HepG2 (cell line): Measurements from ENCODE around the gene PID1.

Source experiments
- HMG20A ChIP-seq: IDR thresholded peaks from 2 replicates; pipeline ENCODE4 v1.6.1; 2016; ENCODE audit warnings: borderline replicate concordance
- HOXA9 ChIP-seq: sonication (generic); formaldehyde crosslinking; IDR thresholded peaks from 2 replicates; pipeline ENCODE4 v1.8.1; 2022; ENCODE audit warnings: missing genetic modification reagents, mild to moderate bottlenecking, moderate library complexity, borderline replicate concordance
- ISL2 ChIP-seq: sonication (generic); formaldehyde crosslinking; IDR thresholded peaks from 2 replicates; pipeline ENCODE4 v1.5.0; 2020; ENCODE audit warnings: missing genetic modification reagents
- JDP2 ChIP-seq: sonication (generic); formaldehyde crosslinking; IDR thresholded peaks from 2 replicates; pipeline ENCODE4 v1.8.1; 2022; ENCODE audit warnings: missing genetic modification reagents, borderline replicate concordance
- NFE2 ChIP-seq: sonication (generic); formaldehyde crosslinking; IDR thresholded peaks from 2 replicates; pipeline ENCODE4 v1.4.0; 2020; ENCODE audit warnings: missing genetic modification reagents
- NFE2L2 ChIP-seq: fragments of 150-350 bp; IDR thresholded peaks from 2 replicates; pipeline ENCODE4 v1.6.1; 2014; ENCODE audit warnings: low read length
- THAP11 ChIP-seq: IDR thresholded peaks from 2 replicates; pipeline ENCODE4 v1.6.1; 2016; ENCODE audit warnings: missing biosample characterization, missing genetic modification reagents
- ZNF138 ChIP-seq: sonication (generic); formaldehyde crosslinking; IDR thresholded peaks from 2 replicates; pipeline ENCODE4 v1.5.0; 2020; ENCODE audit warnings: mild to moderate bottlenecking, low read depth, missing genetic modification reagents
- ZNF317 ChIP-seq: sonication (generic); formaldehyde crosslinking; IDR thresholded peaks from 2 replicates; pipeline ENCODE4 v1.5.0; 2020; ENCODE audit warnings: mild to moderate bottlenecking, missing genetic modification reagents
- TF ChIP-seq, protein P1 (sequence below): sonication (generic); formaldehyde crosslinking; IDR thresholded peaks from 2 replicates; pipeline ENCODE4 v1.4.0; 2020; ENCODE audit warnings: missing genetic modification reagents
- TF ChIP-seq, protein P2 (sequence below): sonication (generic); formaldehyde crosslinking; IDR thresholded peaks from 2 replicates; pipeline ENCODE4 v1.4.0; 2020; ENCODE audit warnings: missing genetic modification reagents
- TF ChIP-seq, protein P3 (sequence below): sonication (generic); formaldehyde crosslinking; IDR thresholded peaks from 2 replicates; pipeline ENCODE4 v1.4.0; 2020; ENCODE audit warnings: missing genetic modification reagents
- TF ChIP-seq, protein P4 (sequence below): fragments of 450-650 bp; IDR thresholded peaks from 2 replicates; pipeline ENCODE4 v1.6.1; 2017

DNA sequence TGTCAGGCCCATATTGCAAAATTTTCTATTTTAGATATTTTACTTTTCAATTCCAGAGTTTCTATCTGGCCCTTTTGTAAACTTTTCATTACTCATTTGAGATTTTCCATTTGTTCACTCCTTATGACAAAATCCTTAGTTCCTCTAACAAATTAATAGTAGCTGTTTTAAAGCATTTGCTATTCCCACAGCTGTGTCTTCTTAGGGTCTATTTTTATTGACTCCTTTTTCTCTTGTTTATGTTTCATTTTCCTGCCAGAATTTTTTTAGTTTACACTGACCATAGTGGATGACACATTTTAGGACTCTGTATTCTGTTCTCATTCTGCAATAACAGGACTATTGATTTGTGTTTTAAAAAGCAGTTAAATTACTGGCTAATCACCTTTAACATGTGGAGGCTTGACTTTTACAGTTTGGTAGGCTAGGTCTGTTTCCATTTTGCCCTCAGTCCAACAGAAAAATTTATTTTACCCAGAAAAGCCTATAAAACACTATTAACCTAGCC is 30.0 kb downstream of the PID1 start:
- TF ChIP-seq JDP2 (no peak), ZNF317 (CRISPR knock-in tag) (no peak), NFE2L2 (no peak), HOXA9 (CRISPR knock-in tag) (no peak), HMG20A (no peak), ZNF138 (CRISPR knock-in tag) (no peak), THAP11 (CRISPR knock-in tag) (no peak), ISL2 (CRISPR knock-in tag) (no peak), NFE2 (CRISPR knock-in tag) (no peak)
- TF ChIP-seq, protein P1, sequence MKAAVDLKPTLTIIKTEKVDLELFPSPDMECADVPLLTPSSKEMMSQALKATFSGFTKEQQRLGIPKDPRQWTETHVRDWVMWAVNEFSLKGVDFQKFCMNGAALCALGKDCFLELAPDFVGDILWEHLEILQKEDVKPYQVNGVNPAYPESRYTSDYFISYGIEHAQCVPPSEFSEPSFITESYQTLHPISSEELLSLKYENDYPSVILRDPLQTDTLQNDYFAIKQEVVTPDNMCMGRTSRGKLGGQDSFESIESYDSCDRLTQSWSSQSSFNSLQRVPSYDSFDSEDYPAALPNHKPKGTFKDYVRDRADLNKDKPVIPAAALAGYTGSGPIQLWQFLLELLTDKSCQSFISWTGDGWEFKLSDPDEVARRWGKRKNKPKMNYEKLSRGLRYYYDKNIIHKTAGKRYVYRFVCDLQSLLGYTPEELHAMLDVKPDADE (CRISPR knock-in tag): no peak
- TF ChIP-seq, protein P2, sequence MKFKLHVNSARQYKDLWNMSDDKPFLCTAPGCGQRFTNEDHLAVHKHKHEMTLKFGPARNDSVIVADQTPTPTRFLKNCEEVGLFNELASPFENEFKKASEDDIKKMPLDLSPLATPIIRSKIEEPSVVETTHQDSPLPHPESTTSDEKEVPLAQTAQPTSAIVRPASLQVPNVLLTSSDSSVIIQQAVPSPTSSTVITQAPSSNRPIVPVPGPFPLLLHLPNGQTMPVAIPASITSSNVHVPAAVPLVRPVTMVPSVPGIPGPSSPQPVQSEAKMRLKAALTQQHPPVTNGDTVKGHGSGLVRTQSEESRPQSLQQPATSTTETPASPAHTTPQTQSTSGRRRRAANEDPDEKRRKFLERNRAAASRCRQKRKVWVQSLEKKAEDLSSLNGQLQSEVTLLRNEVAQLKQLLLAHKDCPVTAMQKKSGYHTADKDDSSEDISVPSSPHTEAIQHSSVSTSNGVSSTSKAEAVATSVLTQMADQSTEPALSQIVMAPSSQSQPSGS (CRISPR knock-in tag): no peak
- TF ChIP-seq, protein P3, sequence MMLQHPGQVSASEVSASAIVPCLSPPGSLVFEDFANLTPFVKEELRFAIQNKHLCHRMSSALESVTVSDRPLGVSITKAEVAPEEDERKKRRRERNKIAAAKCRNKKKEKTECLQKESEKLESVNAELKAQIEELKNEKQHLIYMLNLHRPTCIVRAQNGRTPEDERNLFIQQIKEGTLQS (CRISPR knock-in tag): no peak
- TF ChIP-seq, protein P4, sequence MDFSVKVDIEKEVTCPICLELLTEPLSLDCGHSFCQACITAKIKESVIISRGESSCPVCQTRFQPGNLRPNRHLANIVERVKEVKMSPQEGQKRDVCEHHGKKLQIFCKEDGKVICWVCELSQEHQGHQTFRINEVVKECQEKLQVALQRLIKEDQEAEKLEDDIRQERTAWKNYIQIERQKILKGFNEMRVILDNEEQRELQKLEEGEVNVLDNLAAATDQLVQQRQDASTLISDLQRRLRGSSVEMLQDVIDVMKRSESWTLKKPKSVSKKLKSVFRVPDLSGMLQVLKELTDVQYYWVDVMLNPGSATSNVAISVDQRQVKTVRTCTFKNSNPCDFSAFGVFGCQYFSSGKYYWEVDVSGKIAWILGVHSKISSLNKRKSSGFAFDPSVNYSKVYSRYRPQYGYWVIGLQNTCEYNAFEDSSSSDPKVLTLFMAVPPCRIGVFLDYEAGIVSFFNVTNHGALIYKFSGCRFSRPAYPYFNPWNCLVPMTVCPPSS: no peak
